ENCODE results near the gene GPR18. TPM values are rescaled to one million over a fixed set of nuclear protein-coding genes. Genes with fewer than 3 reads are reported as not detected.

The GPR18 gene
- total RNA-seq, 3 donors from 2014 or later, result 0.35 to 0.60 (median 0.46) TPM

DNA sequence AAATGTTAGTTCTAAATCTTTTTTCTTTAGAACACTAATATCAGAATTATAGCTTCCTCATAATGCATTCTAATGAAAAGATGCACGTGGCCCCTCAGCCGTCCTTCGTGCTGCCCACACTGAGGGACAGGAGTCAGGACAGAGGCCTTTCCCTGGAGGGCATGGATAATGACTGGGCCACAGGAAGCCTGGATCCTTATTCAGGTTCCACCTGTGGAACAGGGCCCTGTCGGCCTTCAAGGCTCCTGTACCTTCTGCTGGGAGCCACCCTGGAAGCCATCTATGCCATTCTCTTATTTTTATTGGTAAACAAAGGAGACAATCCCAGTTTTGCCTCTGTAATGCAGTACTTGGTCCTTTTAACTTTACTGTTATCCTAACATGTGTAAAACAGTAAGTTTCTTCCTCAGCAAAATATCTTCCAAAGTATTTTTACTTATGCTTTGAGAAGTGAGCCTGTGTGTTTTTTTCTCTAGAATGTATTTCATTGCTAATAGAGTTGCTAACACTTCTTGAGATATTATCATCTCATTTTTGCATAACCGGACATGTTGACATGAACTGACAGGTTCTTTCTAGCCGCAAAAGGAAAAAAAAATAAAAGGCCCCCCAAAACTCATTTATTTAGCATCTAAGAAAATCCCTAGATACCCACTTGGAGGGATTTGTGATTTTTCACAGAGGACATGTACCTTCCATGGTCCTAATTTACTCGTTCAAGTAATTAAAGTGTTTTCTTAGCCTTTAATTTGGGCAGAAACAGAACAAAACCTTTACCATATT lies 43.1 kb upstream of the GPR18 start:
- no peaks in the 10 kb centered on the region for H3K9me3 ChIP-seq
- intact Hi-C loops (cut with DNase I, micrococcal nuclease), result no loop called here
- no peaks in the 10 kb centered on the region for H3K4me1 ChIP-seq (ENCODE audit: low read depth)
- TF ChIP-seq, protein P1, sequence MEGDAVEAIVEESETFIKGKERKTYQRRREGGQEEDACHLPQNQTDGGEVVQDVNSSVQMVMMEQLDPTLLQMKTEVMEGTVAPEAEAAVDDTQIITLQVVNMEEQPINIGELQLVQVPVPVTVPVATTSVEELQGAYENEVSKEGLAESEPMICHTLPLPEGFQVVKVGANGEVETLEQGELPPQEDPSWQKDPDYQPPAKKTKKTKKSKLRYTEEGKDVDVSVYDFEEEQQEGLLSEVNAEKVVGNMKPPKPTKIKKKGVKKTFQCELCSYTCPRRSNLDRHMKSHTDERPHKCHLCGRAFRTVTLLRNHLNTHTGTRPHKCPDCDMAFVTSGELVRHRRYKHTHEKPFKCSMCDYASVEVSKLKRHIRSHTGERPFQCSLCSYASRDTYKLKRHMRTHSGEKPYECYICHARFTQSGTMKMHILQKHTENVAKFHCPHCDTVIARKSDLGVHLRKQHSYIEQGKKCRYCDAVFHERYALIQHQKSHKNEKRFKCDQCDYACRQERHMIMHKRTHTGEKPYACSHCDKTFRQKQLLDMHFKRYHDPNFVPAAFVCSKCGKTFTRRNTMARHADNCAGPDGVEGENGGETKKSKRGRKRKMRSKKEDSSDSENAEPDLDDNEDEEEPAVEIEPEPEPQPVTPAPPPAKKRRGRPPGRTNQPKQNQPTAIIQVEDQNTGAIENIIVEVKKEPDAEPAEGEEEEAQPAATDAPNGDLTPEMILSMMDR (IDR thresholded peaks at IDR 0.05), result no peak
- H3K4me3 ChIP-seq, result no peak overlapping the region
- DNase-seq (no peak), ATAC-seq (no peak)
- no peaks in the 10 kb centered on the region for H3K36me3 ChIP-seq (ENCODE audit: low read depth)

DNA sequence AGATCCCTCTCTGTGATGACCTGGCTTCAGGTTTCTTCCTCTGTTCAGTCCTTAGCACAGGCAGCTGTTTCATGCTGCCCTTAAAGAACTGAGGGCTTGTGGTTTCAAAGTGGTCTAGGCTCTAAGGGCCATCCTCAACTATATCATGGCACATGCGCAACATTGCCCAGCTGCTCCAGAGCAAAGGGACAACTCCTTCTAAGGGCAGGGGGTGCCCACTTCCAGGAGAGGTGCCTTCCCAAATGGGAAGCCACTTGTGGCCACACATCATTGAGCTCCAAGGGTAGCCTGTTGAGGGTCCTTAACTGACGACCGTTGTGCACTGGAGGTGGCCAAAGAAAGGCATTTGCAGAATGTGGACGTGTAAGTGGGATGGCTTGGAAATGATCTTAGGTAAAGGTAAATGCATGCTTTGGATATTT lies 41.8 kb upstream of the GPR18 start:
- H3K36me3 ChIP-seq (ENCODE audit: low read depth), result no peaks in the 10 kb centered on the region
- intact Hi-C loops (cut with DNase I, micrococcal nuclease), result no loop called here
- H3K4me3 ChIP-seq, result no peak overlapping the region
- H3K9me3 ChIP-seq, result no peaks in the 10 kb centered on the region
- DNase-seq (no peak), ATAC-seq (no peak)
- H3K4me1 ChIP-seq (ENCODE audit: low read depth), result no peaks in the 10 kb centered on the region
- TF ChIP-seq, protein P1 (IDR thresholded peaks at IDR 0.05), result no peak

DNA sequence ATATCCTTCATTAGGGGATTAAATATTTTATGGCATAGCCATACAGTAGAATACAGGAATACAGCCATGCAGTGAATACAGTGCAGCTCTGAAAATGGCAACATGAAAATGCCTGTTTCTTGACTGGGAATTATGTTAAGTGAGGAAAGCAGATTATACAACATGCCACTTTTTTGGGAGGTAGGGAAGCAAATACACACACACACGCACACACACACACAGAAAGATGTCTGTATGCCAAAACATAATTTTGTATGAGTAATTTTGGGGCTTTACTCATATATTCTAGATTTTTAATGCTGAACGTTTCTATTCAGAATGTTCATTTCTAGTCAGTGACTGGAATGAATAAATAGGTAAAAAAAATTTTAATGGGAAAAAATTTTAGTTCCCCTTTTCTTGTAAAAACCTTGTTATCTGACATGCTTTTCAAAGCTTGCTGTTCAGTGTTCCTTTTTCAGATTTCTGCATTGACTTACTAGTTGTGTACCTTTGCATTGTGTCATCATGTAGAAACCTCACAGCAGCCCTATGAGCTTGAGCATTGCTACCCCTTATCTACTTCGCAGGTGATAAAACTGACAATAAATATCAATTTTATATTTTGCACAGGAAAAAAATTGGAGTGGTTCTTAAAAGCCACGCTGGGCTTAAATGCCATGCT lies 41.2 kb upstream of the GPR18 start:
- DNase-seq, result no peak
- no peak overlapping the region for H3K4me3 ChIP-seq
- no peaks in the 10 kb centered on the region for H3K4me1 ChIP-seq (ENCODE audit: low read depth)
- intact Hi-C loops (cut with DNase I, micrococcal nuclease), result no loop called here
- TF ChIP-seq, protein P1 (IDR thresholded peaks at IDR 0.05), result no peak
- no peaks in the 10 kb centered on the region for H3K36me3 ChIP-seq (ENCODE audit: low read depth)
- no peak for ATAC-seq
- H3K9me3 ChIP-seq, result no peaks in the 10 kb centered on the region

DNA sequence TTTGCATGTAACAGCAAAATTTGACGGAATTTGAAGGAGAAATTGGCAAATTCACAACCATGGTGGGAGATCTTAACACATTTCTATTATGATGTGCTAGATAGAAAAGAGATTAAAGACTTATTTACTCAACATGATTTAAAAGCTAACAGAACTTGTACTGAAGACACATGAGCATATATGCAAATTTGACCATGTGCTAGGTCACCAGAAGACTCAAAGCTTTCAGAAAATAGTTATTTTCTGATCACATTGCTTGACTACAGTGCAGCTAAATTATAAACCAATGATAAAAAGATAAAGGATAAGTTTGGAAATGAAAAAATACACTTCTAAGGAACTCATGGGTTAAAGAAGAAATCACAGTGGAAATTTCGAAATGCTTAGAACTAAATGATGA lies 39.9 kb upstream of the GPR18 start:
- intact Hi-C loops (cut with DNase I, micrococcal nuclease), result no loop called here
- Histone ChIP-seq H3K4me1 (ENCODE audit: low read depth) (peaks cover 8% of the 10 kb centered on the region), H3K9me3 (no peaks in the 10 kb centered on the region), H3K36me3 (ENCODE audit: low read depth) (no peaks in the 10 kb centered on the region), H3K4me3 (no peak overlapping the region)
- DNase-seq (no peak), ATAC-seq (no peak)
- TF ChIP-seq, protein P1 (IDR thresholded peaks at IDR 0.05), result no peak

DNA sequence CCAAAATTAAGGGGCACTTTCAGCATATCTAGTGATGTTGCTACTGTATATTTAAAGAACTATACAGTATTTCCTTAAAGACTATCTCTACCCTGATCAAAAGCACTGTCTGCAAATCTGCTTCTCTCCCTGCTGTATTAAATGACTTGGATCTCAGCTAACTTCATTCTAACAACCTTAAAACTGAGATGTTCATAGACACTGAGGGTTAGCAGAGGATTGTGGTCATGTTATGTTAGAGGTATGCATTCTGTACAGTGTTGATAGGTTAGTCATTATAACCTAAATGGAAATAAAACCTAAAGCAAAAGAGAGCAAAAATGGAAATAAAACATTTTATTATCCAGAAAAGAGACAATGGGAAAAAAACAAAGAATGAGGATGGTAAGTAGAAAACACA lies 39.2 kb upstream of the GPR18 start:
- Histone ChIP-seq H3K4me3 (no peak overlapping the region), H3K36me3 (ENCODE audit: low read depth) (no peaks in the 10 kb centered on the region), H3K9me3 (no peaks in the 10 kb centered on the region), H3K4me1 (ENCODE audit: low read depth) (peaks cover 8% of the 10 kb centered on the region)
- TF ChIP-seq, protein P1 (IDR thresholded peaks at IDR 0.05), result no peak
- intact Hi-C loops (cut with DNase I, micrococcal nuclease), result no loop called here
- DNase-seq (no peak), ATAC-seq (no peak)
